HEK293T (cell line): ENCODE measurements around the gene TMEM131L.
"Not testable (repeated sequence)": the region's sequence is repeated elsewhere in the genome, so short reads cannot be mapped to it uniquely, and the experiment has no call there.

ENCODE experiments used
- CTCF ChIA-PET: fragments of 350-600 bp; formaldehyde crosslinking; extraction: SDS; loops from one replicate; lab custom pipeline; 2021; ENCODE audit warnings: antibody characterized with exemption, inconsistent platforms; lab: Yijun Ruan, JAX
- POLR2A ChIA-PET: fragments of 350-600 bp; formaldehyde crosslinking; extraction: SDS; loops from one replicate; lab custom pipeline; 2020; ENCODE audit warnings: antibody characterized with exemption, inconsistent platforms; lab: Yijun Ruan, JAX
- DNase-seq: peaks from one replicate; pipeline ENCODE4 v3.0.0; 2012; ENCODE audit warnings: mixed read lengths; ENCODE audit errors: extremely low spot score
- ARNT ChIP-seq: fragments of 450-650 bp; IDR thresholded peaks from 2 replicates; pipeline ENCODE4 v1.6.1; 2017; ENCODE audit warnings: mild to moderate bottlenecking
- BHLHE40 ChIP-seq: fragments of 450-650 bp; IDR thresholded peaks from 2 replicates; pipeline ENCODE4 v1.6.1; 2016; ENCODE audit warnings: mild to moderate bottlenecking, moderate library complexity, borderline replicate concordance
- CTBP1 ChIP-seq: fragments of 450-650 bp; IDR thresholded peaks from 2 replicates; pipeline ENCODE4 v1.6.1; 2016; ENCODE audit warnings: borderline replicate concordance
- ELF4 ChIP-seq: fragments of 450-650 bp; IDR thresholded peaks from 2 replicates; pipeline ENCODE4 v1.6.1; 2017; ENCODE audit warnings: antibody characterized with exemption
- FOXA1 ChIP-seq: fragments of 450-650 bp; IDR thresholded peaks from 2 replicates; pipeline ENCODE4 v1.6.1; 2016; ENCODE audit warnings: mild to moderate bottlenecking
- FOXK2 ChIP-seq: fragments of 450-650 bp; IDR thresholded peaks from 2 replicates; pipeline ENCODE4 v1.6.1; 2016; ENCODE audit warnings: mild to moderate bottlenecking
- FOXM1 ChIP-seq: fragments of 450-650 bp; IDR thresholded peaks from 2 replicates; pipeline ENCODE4 v1.6.1; 2017; ENCODE audit warnings: mild to moderate bottlenecking, borderline replicate concordance
- L3MBTL2 ChIP-seq: fragments of 450-650 bp; conservative IDR thresholded peaks from 2 replicates; pipeline ENCODE4 v1.6.1; 2016; ENCODE audit warnings: mild to moderate bottlenecking
- LEF1 ChIP-seq: fragments of 450-650 bp; IDR thresholded peaks from 2 replicates; pipeline ENCODE4 v1.6.1; 2017; ENCODE audit warnings: mild to moderate bottlenecking, borderline replicate concordance
- NFRKB ChIP-seq: fragments of 450-650 bp; IDR thresholded peaks from 2 replicates; pipeline ENCODE4 v1.6.1; 2016; ENCODE audit warnings: mild to moderate bottlenecking, moderate library complexity
- PKNOX1 ChIP-seq: fragments of 450-650 bp; IDR thresholded peaks from 2 replicates; pipeline ENCODE4 v1.6.1; 2016
- SP1 ChIP-seq: fragments of 450-650 bp; IDR thresholded peaks from 2 replicates; pipeline ENCODE4 v1.6.1; 2017
- SUZ12 ChIP-seq: fragments of 450-650 bp; IDR thresholded peaks from 2 replicates; pipeline ENCODE4 v1.6.1; 2016; ENCODE audit warnings: mild to moderate bottlenecking
- TARDBP ChIP-seq: fragments of 450-650 bp; IDR thresholded peaks from 2 replicates; pipeline ENCODE4 v1.6.1; 2016
- ZNF384 ChIP-seq: fragments of 450-650 bp; IDR thresholded peaks from 2 replicates; pipeline ENCODE4 v1.6.1; 2016

The TMEM131L gene

GRCh38 chr4:153603258-153603657, 137.1 kb downstream of the TMEM131L start:
- CTCF ChIA-PET: interaction anchor here (0.5 kb wide), 1 partner anchor 1213 kb away, joined by 3 read pairs; no protein-coding TSS in a partner anchor
- POLR2A ChIA-PET: no interaction called here
- DNase-seq: no peak
- TF ChIP-seq PKNOX1: no peak

GRCh38 chr4:153603835-153604234, 137.7 kb downstream of the TMEM131L start:
- TF ChIP-seq ARNT: no peak
- no peak for TF ChIP-seq NFRKB
- TF ChIP-seq BHLHE40: no peak
- TF ChIP-seq FOXM1: no peak
- ChIA-PET CTCF (interaction anchor here (0.5 kb wide), 1 partner anchor 1214 kb away, joined by 3 read pairs; no protein-coding TSS in a partner anchor), POLR2A (no interaction called here)
- no peak for DNase-seq

GRCh38 chr4:153609070-153609469, 142.9 kb downstream of the TMEM131L start:
- POLR2A ChIA-PET, DNase-seq, CTCF ChIA-PET: not testable (repeated sequence)

GRCh38 chr4:153610623-153611376, 144.6 kb downstream of the TMEM131L start:
- TF ChIP-seq FOXM1: no peak
- TF ChIP-seq L3MBTL2: no peak
- TF ChIP-seq NFRKB: no peak
- no peak for TF ChIP-seq ARNT
- no peak for TF ChIP-seq CTBP1
- no peak for TF ChIP-seq BHLHE40
- TF ChIP-seq ZNF384: no peak
- no peak for TF ChIP-seq FOXK2
- TF ChIP-seq SP1: no peak
- no peak for TF ChIP-seq LEF1
- DNase-seq: no peak
- POLR2A ChIA-PET: no interaction called here
- CTCF ChIA-PET: no interaction called here

- no peak for DNase-seq
- CTCF ChIA-PET: no interaction called here
- TF ChIP-seq BHLHE40 (no peak), LEF1 (no peak), FOXA1 (no peak)
- POLR2A ChIA-PET: no interaction called here
These were observed 145.5 kb downstream of the TMEM131L start for GRCh38 chr4:153611679-153612078.

- TF ChIP-seq TARDBP (no peak), ZNF384 (no peak), LEF1 (no peak), FOXA1 (no peak), BHLHE40 (no peak), NFRKB (no peak), SP1 (no peak), FOXK2 (no peak), FOXM1 (no peak), PKNOX1 (no peak), ARNT (no peak), SUZ12 (no peak), ELF4 (no peak), CTBP1 (no peak)
- DNase-seq: no peak
- POLR2A ChIA-PET: no interaction called here
- CTCF ChIA-PET: no interaction called here
These were observed 146.7 kb downstream of the TMEM131L start for GRCh38 chr4:153612878-153613277.

GRCh38 chr4:153616006-153616555, 149.9 kb downstream of the TMEM131L start:
- TF ChIP-seq FOXM1: no peak
- DNase-seq: no peak
- ChIA-PET CTCF (interaction anchor here (0.6 kb wide), 1 partner anchor 391 kb away, joined by 4 read pairs; no protein-coding TSS in a partner anchor), POLR2A (no interaction called here)

GRCh38 chr4:153618833-153619232, 152.7 kb downstream of the TMEM131L start:
- CTCF ChIA-PET: interaction anchor here (1.4 kb wide), 1 partner anchor 16 kb away, joined by 4 read pairs; no protein-coding TSS in a partner anchor
- no peak for TF ChIP-seq CTBP1
- TF ChIP-seq SUZ12: no peak
- TF ChIP-seq TARDBP: no peak
- no peak for TF ChIP-seq FOXM1
- TF ChIP-seq L3MBTL2: no peak
- no peak for TF ChIP-seq PKNOX1
- no peak for TF ChIP-seq NFRKB
- TF ChIP-seq FOXA1: no peak
- no peak for TF ChIP-seq ARNT
- TF ChIP-seq FOXK2: no peak
- no peak for TF ChIP-seq ZNF384
- DNase-seq: no peak
- POLR2A ChIA-PET: no interaction called here
